ENCODE data around the gene PDHX.

Gene PDHX

GRCh38 chr11:35040221-35040942 lies 124.0 kb downstream of the PDHX start:
- in situ Hi-C loops (cut with HindIII; ENCODE audit: low sequenced_read_pairs) = no loop called here

- in situ Hi-C loops (cut with HindIII; ENCODE audit: low sequenced_read_pairs) = no loop called here
Observed at GRCh38 chr11:35041070-35041554, 124.7 kb downstream of the PDHX start.

GRCh38 chr11:35042224-35042623 lies 125.8 kb downstream of the PDHX start:
- in situ Hi-C loops (cut with HindIII; ENCODE audit: low sequenced_read_pairs) = no loop called here

GRCh38 chr11:35042913-35043312 lies 126.5 kb downstream of the PDHX start:
- in situ Hi-C loops (cut with HindIII; ENCODE audit: low sequenced_read_pairs) = no loop called here

- in situ Hi-C loops (cut with HindIII; ENCODE audit: low sequenced_read_pairs) = no loop called here
Observed at GRCh38 chr11:35043936-35044335, 127.5 kb downstream of the PDHX start.

GRCh38 chr11:35045236-35045820 lies 128.9 kb downstream of the PDHX start:
- in situ Hi-C loops (cut with HindIII; ENCODE audit: low sequenced_read_pairs) = loop anchor here (5.0 kb wide), 1 partner anchor 57 kb away; no protein-coding TSS in a partner anchor

All from endothelial cell of hepatic sinusoid (primary cell).